Esophagus muscularis mucosa (tissue), 4 donors: ENCODE measurements around the gene SUMO1. TPM values are rescaled to one million over a fixed set of nuclear protein-coding genes. Genes with fewer than 3 reads are reported as not detected.

Source experiments
- DNase-seq: peaks from one replicate; pipeline ENCODE4 v3.0.0-alpha.2; 2017; ENCODE audit errors: extremely low spot score
- H3K27ac ChIP-seq, 4 donors: fragments of 200-600 bp; sonication (generic); replicated peaks in 1 of 4; 1 replicate in 3 of 4; 2 replicates in 1 of 4; pipeline ENCODE4 v1.5.1; 2016 to 2019; ENCODE audit warnings: mild to moderate bottlenecking in 1 of 4
- H3K27me3 ChIP-seq, 4 donors: fragments of 200-600 bp; sonication (generic); one replicate each; pipeline versions ENCODE4 v1.5.1 to v1.6.0; 2016 to 2019
- H3K36me3 ChIP-seq, 4 donors: fragments of 200-600 bp; sonication (generic); one replicate each; pipeline ENCODE4 v1.5.1; 2016 to 2019
- H3K4me1 ChIP-seq, 4 donors: fragments of 200-600 bp; sonication (generic); one replicate each; pipeline ENCODE4 v1.5.1; 2016 to 2019
- H3K4me3 ChIP-seq, 4 donors: fragments of 200-600 bp; sonication (generic); 1 replicate in 2 of 4; 2 replicates in 2 of 4; pipeline ENCODE4 v1.5.1; 2016 to 2019; ENCODE audit warnings: mild to moderate bottlenecking in 4 of 4, moderate library complexity in 1 of 4
- H3K9me3 ChIP-seq, 4 donors: fragments of 200-600 bp; sonication (generic); 1 replicate in 3 of 4; 2 replicates in 1 of 4; pipeline ENCODE4 v1.5.1; 2016 to 2019
- EP300 ChIP-seq: sonication (generic); formaldehyde crosslinking; IDR thresholded peaks from one replicate; pipeline ENCODE4 v1.6.1; 2017; ENCODE audit warnings: antibody characterized with exemption
- POLR2A ChIP-seq: fragments of 450-650 bp; IDR thresholded peaks from one replicate; pipeline ENCODE4 v1.6.1; 2017; ENCODE audit warnings: antibody characterized with exemption, moderate library complexity, mild to moderate bottlenecking, low read depth
- POLR2AphosphoS5 ChIP-seq, 2 donors: sonication (generic); formaldehyde crosslinking; IDR thresholded peaks; one replicate each; pipeline ENCODE4 v1.6.1; 2017; ENCODE audit warnings: antibody characterized with exemption in 2 of 2
- WGBS: methylation state at CpG from one replicate; pipeline ENCODE4 v1.1.5; 2018; 5-methylcytosine and 5-hydroxymethylcytosine counted together
- intact Hi-C: fragments of 100-400 bp; cut with DNase I; formaldehyde crosslinking; loops from one replicate; pipeline ENCODE4 v1.15.1; 2023
- total RNA-seq, 4 donors: library from RNA; depleted of rRNA; stranded (reverse); fragments of >200 nt; gene quantifications; one replicate each; pipeline versions ENCODE4 v1.1.0 to v1.2.1, GENCODE V29; 2016
- TF ChIP-seq, protein P1 (sequence below), 3 experiments: fragments of 200-600 bp in 2 of 3; fragments of 450-650 bp in 1 of 3; sonication (generic) in 2 of 3; IDR thresholded peaks; one replicate each; pipeline ENCODE4 v1.5.1; 2017 to 2019; ENCODE audit warnings: antibody characterized with exemption in 3 of 3, mild to moderate bottlenecking in 2 of 3, moderate library complexity in 1 of 3

The SUMO1 gene
- total RNA-seq, 4 donors from 2014 or later = 54.6 to 85.6 (median 74.3) TPM

DNA sequence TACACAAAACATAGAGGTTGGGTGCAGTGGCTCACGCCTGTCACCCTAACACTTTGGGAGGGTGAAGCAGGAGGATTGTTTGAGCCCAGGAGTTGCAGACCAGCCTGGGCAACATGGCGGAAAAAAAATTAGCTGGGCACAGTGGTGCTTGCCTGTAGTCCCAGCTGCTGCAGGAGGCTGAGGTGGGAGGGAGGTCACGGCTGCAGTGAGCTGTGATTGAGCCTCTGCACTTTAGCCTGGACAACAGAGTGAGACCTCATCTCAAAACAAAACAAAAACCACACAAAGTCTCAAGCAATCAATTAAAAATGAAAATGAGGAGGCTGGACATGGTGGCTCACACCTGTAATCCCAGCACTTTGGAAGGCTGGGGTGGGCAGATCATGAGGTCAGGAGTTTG, 32.1 kb upstream of the SUMO1 start:
- DNase-seq = no peak
- no peak overlapping the region for H3K27ac ChIP-seq
- peaks cover under 1 to 5% (median 4%) of the 10 kb centered on the region in 4 donors for H3K36me3 ChIP-seq
- H3K27me3 ChIP-seq = no peaks in the 10 kb centered on the region
- H3K4me1 ChIP-seq = peaks cover 15 to 47% (median 30%) of the 10 kb centered on the region in 4 donors
- TF ChIP-seq, protein P1, sequence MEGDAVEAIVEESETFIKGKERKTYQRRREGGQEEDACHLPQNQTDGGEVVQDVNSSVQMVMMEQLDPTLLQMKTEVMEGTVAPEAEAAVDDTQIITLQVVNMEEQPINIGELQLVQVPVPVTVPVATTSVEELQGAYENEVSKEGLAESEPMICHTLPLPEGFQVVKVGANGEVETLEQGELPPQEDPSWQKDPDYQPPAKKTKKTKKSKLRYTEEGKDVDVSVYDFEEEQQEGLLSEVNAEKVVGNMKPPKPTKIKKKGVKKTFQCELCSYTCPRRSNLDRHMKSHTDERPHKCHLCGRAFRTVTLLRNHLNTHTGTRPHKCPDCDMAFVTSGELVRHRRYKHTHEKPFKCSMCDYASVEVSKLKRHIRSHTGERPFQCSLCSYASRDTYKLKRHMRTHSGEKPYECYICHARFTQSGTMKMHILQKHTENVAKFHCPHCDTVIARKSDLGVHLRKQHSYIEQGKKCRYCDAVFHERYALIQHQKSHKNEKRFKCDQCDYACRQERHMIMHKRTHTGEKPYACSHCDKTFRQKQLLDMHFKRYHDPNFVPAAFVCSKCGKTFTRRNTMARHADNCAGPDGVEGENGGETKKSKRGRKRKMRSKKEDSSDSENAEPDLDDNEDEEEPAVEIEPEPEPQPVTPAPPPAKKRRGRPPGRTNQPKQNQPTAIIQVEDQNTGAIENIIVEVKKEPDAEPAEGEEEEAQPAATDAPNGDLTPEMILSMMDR (IDR thresholded peaks at IDR 0.05) = no peak
- TF ChIP-seq POLR2A = no peak
- no peak for TF ChIP-seq EP300
- TF ChIP-seq POLR2AphosphoS5 (IDR thresholded peaks at IDR 0.05) = no peak
- no peaks in the 10 kb centered on the region for H3K9me3 ChIP-seq
- intact Hi-C loops = no loop called here
- H3K4me3 ChIP-seq = no peak overlapping the region
- WGBS = 81% methylated on average over 3 of the region's 3 CpGs

DNA sequence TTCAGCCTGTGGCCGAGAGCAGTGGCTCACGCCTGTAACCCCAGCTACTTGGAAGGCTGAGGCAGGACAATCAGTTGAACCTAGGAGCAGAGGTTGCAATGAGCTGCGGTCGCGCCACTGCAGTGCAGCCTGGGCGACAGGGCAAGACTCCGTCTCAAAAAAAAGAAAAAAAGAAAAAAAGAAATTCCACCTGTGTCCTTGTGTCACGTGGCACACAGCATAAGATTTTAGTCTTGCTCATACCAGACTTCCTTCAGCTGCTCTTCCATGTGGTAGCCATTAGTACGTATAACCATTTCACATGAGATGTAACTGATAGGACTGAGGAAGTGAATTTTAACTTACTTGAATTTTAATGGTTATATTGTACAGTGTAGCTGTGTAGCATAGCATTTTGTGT, 31.2 kb upstream of the SUMO1 start:
- H3K27ac ChIP-seq = no peak overlapping the region
- H3K36me3 ChIP-seq = no peaks in the 10 kb centered on the region
- no peak overlapping the region for H3K4me3 ChIP-seq
- TF ChIP-seq, protein P1 (IDR thresholded peaks at IDR 0.05) = no peak
- TF ChIP-seq POLR2AphosphoS5 (IDR thresholded peaks at IDR 0.05) (no peak), EP300 (no peak), POLR2A (no peak)
- 79% methylated on average over 9 of the region's 9 CpGs for WGBS
- H3K27me3 ChIP-seq = no peaks in the 10 kb centered on the region
- intact Hi-C loops = no loop called here
- H3K4me1 ChIP-seq = peaks cover 15 to 52% (median 33%) of the 10 kb centered on the region in 4 donors
- H3K9me3 ChIP-seq = no peaks in the 10 kb centered on the region
- DNase-seq = no peak

DNA sequence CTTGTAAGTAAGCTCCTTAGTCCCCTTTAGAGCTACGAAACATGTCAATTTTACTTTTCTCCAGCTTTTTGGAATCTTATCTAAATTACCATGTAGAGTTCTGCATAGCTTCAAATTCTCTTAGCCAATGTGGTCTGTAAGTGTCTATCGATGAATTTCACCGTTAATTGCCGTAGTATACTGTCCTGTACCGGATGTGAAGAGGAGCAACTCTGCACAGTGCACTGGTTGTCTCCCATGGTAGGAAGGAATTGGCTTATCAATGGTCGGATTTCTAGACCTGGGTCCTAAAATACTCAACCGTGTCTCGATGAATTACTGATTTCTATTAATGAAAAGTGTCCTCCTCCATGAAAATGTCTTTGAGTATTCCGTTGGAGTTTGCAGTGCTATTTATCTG, 29.1 kb upstream of the SUMO1 start:
- intact Hi-C loops = loop anchor here (2.0 kb wide), 1 partner anchor 107 kb away; no protein-coding TSS in a partner anchor
- no peaks in the 10 kb centered on the region for H3K27me3 ChIP-seq
- peaks cover 15 to 55% (median 33%) of the 10 kb centered on the region in 4 donors for H3K4me1 ChIP-seq
- H3K27ac ChIP-seq = no peak overlapping the region
- peak overlapping the region; percentile 68 to 92 (median 84) for H3K4me3 ChIP-seq
- H3K36me3 ChIP-seq = no peaks in the 10 kb centered on the region
- no peaks in the 10 kb centered on the region for H3K9me3 ChIP-seq
- 38% methylated on average over 9 of the region's 9 CpGs for WGBS
- DNase-seq = no peak
- TF ChIP-seq, protein P1 (IDR thresholded peaks at IDR 0.05) = no peak
- no peak for TF ChIP-seq POLR2A
- no peak for TF ChIP-seq POLR2AphosphoS5 (IDR thresholded peaks at IDR 0.05)
- TF ChIP-seq EP300 = no peak

DNA sequence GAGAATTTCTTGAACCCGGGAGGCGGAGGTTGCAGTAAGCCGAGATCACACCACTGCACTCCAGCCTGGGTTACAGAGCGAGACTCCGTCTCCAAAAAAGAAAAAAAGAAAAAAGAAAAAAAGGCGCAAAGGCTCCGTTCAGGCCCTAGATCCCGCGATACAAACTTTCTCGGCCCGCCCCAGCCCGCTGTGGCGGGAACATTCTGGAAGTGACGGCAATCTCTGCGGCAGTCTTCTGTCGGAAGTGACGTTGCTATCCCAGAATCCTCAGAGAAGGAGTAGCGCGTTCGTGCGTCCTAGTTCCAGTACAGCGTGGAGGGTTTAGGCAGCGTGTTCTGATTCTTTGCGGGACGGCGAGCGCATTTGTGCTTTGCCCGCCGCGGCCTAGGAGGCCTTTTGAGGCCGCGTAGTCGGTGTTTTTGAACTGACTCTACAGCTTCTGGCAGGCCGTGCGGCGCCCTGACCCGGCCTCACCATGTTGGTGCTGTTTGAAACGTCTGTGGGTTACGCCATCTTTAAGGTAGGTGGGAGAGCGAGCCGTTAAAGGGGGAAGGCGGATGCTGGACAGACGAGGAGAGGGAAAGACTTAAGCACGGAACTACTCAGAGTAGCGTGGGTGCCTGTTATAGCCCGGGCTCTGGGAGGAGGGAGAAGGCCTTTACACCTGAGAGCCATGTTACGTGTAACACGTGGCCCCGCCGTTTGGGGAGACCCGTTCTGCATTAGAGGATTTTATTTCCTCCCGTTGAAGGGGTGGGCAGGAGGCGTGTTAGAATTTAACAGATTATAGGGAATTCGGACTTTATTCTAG, 27.3 kb upstream of the SUMO1 start, which contains the start of gene NOP58:
TSS of gene NOP58 (plus strand) at position 297 of the 811 bp plus-strand sequence. CDS start at position 476, 179 bp downstream.
- Histone ChIP-seq H3K36me3 (no peaks in the 10 kb centered on the region), H3K9me3 (no peaks in the 10 kb centered on the region), H3K4me1 (peaks cover 15 to 52% (median 32%) of the 10 kb centered on the region in 4 donors), H3K27ac (peak within 1 kb of the TSS; percentile 91 to 97 (median 94)), H3K4me3 (peak within 1 kb of the TSS; percentile 68 to 92 (median 84)), H3K27me3 (no peaks in the 10 kb centered on the region)
- peak; percentile 98 for DNase-seq
- TF ChIP-seq POLR2AphosphoS5 (IDR thresholded peaks at IDR 0.05) (peak; percentile 100), EP300 (peak; percentile 48), POLR2A (peak; percentile 86)
- TF ChIP-seq, protein P1 (IDR thresholded peaks at IDR 0.05) = no peak
- intact Hi-C loops = loop anchor here (2.0 kb wide), 1 partner anchor 109 kb away; no protein-coding TSS in a partner anchor
- WGBS = under 1% methylated on average over 50 of the region's 54 CpGs
